Muscle layer of colon (tissue), 2 donors: Measurements from ENCODE around the gene SPPL2C.

Source experiments
- H3K27ac ChIP-seq: one replicate; pipeline ENCODE4 v1.7.0; 2013; ENCODE audit warnings: low read depth, mild to moderate bottlenecking, low read length, moderate library complexity
- H3K27me3 ChIP-seq, 2 donors: one replicate each; pipeline ENCODE4 v1.7.0; 2013; ENCODE audit warnings: low read length in 2 of 2, mild to moderate bottlenecking in 2 of 2; ENCODE audit not compliant: insufficient read depth in 2 of 2, control insufficient read depth in 1 of 2
- H3K36me3 ChIP-seq: one replicate; pipeline ENCODE4 v1.7.0; 2013; ENCODE audit warnings: mild to moderate bottlenecking, low read length; ENCODE audit not compliant: insufficient read depth
- H3K4me1 ChIP-seq: one replicate; pipeline ENCODE4 v1.7.0; 2013; ENCODE audit warnings: mild to moderate bottlenecking, low read length; ENCODE audit not compliant: insufficient read depth
- H3K4me3 ChIP-seq, 2 donors: one replicate each; pipeline ENCODE4 v1.7.0; 2013; ENCODE audit warnings: low read length in 2 of 2, low read depth in 1 of 2, mild to moderate bottlenecking in 1 of 2, moderate library complexity in 1 of 2
- H3K9ac ChIP-seq: one replicate; pipeline ENCODE4 v1.7.0; 2013; ENCODE audit warnings: low read length
- H3K9me3 ChIP-seq: one replicate; pipeline ENCODE4 v1.7.0; 2013; ENCODE audit warnings: mild to moderate bottlenecking, low read length
- donor health status: abdominal sarcoma.
- donor health status: Adenocarcinoma of cecum.

The SPPL2C gene

DNA sequence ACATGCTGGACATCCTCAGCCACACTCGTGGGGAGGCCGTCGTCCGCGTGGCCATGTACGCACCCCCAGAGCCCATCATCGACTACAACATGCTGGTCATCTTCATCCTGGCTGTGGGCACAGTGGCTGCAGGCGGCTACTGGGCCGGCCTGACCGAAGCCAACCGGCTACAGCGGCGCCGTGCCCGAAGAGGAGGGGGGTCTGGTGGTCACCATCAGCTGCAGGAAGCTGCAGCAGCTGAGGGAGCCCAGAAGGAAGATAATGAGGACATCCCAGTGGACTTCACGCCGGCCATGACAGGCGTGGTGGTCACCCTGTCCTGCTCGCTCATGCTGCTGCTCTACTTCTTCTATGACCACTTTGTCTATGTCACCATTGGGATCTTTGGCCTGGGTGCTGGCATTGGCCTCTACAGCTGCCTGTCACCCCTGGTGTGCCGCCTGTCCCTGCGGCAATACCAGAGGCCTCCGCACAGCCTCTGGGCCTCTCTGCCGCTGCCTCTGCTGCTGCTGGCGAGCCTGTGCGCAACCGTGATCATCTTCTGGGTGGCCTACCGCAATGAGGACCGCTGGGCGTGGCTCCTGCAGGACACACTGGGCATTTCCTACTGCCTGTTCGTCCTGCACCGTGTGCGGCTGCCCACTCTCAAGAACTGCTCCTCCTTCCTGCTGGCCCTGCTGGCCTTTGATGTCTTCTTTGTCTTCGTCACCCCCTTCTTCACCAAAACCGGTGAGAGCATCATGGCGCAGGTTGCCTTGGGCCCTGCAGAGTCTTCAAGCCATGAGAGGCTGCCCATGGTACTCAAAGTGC lies 900 bp downstream of the SPPL2C start:
- H3K27me3 ChIP-seq = peaks cover 0 to 4% of the 10 kb centered on the region in 2 donors
- H3K4me3 ChIP-seq = no peak overlapping the region
- no peaks in the 10 kb centered on the region for H3K36me3 ChIP-seq
- H3K27ac ChIP-seq = no peak overlapping the region
- no peaks in the 10 kb centered on the region for H3K4me1 ChIP-seq
- H3K9me3 ChIP-seq = no peaks in the 10 kb centered on the region
- H3K9ac ChIP-seq = no peak overlapping the region

DNA sequence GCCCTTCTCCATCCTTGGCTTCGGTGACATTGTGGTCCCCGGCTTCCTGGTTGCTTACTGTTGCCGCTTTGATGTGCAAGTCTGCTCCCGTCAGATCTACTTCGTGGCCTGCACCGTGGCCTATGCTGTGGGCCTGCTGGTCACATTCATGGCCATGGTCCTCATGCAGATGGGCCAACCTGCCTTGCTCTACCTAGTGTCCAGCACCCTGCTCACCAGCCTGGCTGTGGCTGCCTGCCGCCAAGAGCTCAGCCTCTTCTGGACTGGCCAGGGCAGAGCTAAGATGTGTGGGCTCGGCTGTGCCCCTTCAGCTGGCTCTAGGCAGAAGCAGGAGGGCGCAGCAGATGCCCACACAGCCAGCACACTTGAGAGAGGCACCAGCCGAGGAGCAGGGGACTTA lies 1.5 kb downstream of the SPPL2C start:
- H3K27ac ChIP-seq = no peak overlapping the region
- H3K36me3 ChIP-seq = no peaks in the 10 kb centered on the region
- H3K27me3 ChIP-seq = peaks cover 0 to 8% of the 10 kb centered on the region in 2 donors
- H3K9me3 ChIP-seq = no peaks in the 10 kb centered on the region
- no peak overlapping the region for H3K4me3 ChIP-seq
- H3K9ac ChIP-seq = no peak overlapping the region
- H3K4me1 ChIP-seq = no peaks in the 10 kb centered on the region

DNA sequence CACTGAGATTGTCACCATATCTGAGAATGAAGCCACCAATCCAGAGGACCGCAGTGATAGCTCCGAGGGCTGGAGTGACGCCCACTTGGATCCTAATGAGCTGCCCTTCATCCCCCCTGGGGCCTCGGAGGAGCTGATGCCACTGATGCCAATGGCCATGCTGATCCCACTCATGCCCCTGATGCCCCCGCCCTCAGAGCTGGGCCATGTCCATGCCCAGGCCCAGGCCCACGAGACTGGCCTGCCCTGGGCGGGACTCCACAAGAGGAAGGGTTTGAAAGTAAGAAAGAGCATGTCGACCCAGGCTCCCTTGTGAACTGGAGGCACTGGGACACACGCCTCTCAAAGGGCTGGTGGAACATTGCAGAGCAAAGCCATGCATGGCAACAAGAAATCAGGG lies 2.0 kb downstream of the SPPL2C start:
- no peak overlapping the region for H3K4me3 ChIP-seq
- H3K9me3 ChIP-seq = no peaks in the 10 kb centered on the region
- H3K27me3 ChIP-seq = peaks cover 0 to 9% of the 10 kb centered on the region in 2 donors
- H3K36me3 ChIP-seq = no peaks in the 10 kb centered on the region
- H3K4me1 ChIP-seq = no peaks in the 10 kb centered on the region
- no peak overlapping the region for H3K27ac ChIP-seq
- H3K9ac ChIP-seq = no peak overlapping the region

DNA sequence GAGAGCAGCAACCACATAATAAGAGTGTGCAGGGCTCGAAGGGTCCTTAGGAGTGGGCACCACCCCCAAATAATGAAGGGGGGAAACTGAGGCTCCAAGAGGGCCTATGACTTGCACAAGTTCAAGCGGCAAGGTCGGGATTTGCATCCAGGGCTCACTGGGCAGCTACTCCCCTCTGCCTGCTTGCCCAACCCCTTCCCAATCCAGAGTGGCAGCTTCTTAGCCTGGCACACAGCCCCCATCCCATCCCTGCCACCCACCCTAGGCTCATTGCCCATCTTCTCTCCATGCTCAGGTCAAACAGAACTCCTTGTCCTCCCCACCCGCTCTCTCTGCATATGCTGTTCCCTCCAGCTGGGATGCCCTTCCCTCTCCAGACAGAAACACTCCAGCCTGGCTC lies 2.4 kb downstream of the SPPL2C start:
- no peaks in the 10 kb centered on the region for H3K9me3 ChIP-seq

DNA sequence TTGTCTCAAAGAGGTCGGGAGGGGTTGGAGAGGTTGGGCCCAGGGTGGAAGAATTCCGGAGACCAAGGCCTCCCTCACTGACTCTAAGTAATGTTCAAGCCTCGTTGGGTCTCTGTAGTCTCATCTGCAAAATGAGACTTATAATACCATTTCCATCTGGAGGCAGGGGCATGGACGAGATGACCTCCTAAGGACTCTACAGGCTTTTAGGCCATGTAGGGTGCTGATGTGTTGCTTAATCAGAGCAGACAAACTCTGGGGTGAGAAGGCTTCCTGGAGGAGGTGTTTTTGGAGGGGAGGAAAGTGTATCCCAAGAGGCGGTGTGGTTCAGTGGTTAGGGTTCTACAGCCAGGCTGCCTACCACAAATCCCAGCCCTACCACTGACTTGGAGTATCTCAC lies 3.1 kb downstream of the SPPL2C start:
- no peak overlapping the region for H3K9ac ChIP-seq
- H3K9me3 ChIP-seq = no peaks in the 10 kb centered on the region
- no peaks in the 10 kb centered on the region for H3K4me1 ChIP-seq
- no peak overlapping the region for H3K4me3 ChIP-seq
- no peak overlapping the region for H3K27ac ChIP-seq
- peaks cover 0 to 17% of the 10 kb centered on the region in 2 donors for H3K27me3 ChIP-seq
- H3K36me3 ChIP-seq = no peaks in the 10 kb centered on the region

More for the DNA sequence above, 2.4 kb downstream of the SPPL2C start:
- no peaks in the 10 kb centered on the region for H3K36me3 ChIP-seq
- H3K27me3 ChIP-seq = peaks cover 0 to 14% of the 10 kb centered on the region in 2 donors
- H3K4me1 ChIP-seq = no peaks in the 10 kb centered on the region
- H3K9ac ChIP-seq = no peak overlapping the region
- H3K27ac ChIP-seq = no peak overlapping the region
- H3K4me3 ChIP-seq = no peak overlapping the region

DNA sequence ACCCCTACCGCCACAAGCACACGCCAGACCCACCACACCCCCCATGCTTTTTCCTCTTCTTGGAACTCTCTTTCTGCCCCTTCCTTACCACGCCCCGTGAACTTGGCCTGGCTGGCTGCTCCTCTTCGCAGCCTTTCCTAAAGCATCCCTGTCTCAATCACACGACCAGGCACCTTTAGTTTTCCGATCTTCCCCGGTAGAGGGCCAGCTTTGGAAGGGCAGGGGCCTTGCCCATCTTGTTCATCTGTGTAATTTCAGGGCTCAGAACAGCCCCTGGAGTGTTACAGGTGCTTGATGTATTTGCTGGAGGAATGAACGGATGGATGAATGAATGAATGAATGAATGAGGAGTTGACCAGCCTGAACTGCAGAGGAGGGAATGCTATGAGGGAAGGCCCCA lies 3.7 kb downstream of the SPPL2C start:
- Histone ChIP-seq H3K4me3 (no peak overlapping the region), H3K4me1 (no peaks in the 10 kb centered on the region), H3K9me3 (no peaks in the 10 kb centered on the region), H3K27me3 (peaks cover 0 to 17% of the 10 kb centered on the region in 2 donors), H3K27ac (no peak overlapping the region), H3K36me3 (no peaks in the 10 kb centered on the region), H3K9ac (no peak overlapping the region)

DNA sequence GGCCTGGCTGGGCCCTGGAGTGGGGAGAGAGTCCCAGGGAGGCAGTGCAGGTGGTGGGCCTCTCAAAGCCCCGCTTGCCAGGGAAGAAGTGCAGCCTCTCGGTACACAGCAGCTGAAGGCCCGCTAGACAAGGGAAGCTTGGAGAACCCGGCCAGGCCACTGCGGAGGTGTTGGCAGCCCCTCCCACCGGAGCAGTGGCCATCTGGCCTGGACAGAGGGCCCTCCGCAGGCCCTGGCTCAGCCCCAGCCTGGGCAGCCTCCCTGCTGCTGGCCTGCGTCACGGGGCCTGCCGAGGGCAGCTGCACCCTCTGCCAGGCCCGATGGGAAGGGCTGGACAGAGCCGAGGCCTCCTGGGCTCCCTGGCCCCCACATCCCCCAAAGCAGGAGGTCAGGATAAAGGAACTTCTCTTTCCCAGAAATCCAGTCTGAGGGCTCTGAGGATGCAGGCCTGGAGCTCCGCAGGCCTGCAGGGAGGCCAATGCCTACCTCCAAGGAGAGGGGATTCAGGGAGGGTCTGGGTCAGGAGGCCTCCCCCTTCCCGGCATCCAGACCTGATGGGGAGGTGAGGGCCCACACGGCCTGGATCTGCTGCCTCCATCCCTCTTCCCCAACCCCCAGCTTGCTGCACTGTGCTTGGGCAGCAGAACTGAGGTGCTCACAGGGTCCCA lies 4.3 kb downstream of the SPPL2C start:
- Histone ChIP-seq H3K36me3 (no peaks in the 10 kb centered on the region), H3K4me3 (no peak overlapping the region), H3K27me3 (peaks cover 0 to 17% of the 10 kb centered on the region in 2 donors), H3K27ac (no peak overlapping the region), H3K4me1 (no peaks in the 10 kb centered on the region), H3K9me3 (no peaks in the 10 kb centered on the region), H3K9ac (no peak overlapping the region)

DNA sequence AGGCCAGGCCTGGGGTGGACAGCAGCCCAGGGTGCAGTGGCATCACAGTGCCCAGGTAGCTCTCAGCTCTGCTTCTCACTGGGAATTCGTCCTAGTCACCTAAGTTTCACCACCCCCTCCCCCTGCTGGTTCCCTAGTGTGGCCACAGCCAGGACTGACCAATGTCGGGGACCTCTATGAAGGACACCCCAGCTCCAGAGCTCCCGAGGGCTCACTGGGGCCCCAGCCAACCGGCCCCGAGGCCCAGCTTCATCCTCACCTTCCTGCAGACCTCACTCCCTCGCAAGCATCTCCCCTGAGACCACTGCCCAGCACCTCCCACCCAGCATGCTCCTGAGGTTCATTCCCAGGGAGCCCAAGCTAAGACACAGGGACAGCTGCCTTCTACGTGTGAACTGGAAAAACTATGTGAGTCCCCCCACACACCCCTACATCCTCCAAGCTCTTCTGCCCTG lies 4.9 kb downstream of the SPPL2C start:
- H3K4me1 ChIP-seq = no peaks in the 10 kb centered on the region
- H3K27ac ChIP-seq = no peak overlapping the region
- H3K9me3 ChIP-seq = no peaks in the 10 kb centered on the region
- no peaks in the 10 kb centered on the region for H3K36me3 ChIP-seq
- H3K27me3 ChIP-seq = peaks cover 0 to 17% of the 10 kb centered on the region in 2 donors
- H3K9ac ChIP-seq = no peak overlapping the region
- H3K4me3 ChIP-seq = no peak overlapping the region

DNA sequence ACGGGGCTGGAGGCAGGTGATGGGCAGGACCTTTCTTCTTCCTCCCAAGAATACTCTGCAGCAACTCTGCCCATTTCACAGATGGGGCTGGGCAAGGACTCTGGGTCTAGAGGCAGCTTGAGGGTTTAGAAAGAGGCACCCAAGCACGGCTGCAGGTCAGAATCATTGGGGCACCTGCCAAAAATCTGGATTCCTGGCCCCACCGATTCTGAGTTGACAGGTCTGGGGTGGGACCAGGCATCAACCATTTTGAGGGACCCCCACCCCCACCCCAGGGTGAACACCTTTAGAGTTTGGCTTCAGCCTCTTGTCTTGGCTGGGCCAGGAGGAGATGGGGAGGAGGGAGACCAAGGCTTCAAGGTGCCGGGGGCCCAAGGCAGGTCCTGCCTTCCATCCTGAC lies 5.3 kb downstream of the SPPL2C start:
- H3K27me3 ChIP-seq = peaks cover 0 to 17% of the 10 kb centered on the region in 2 donors
- no peak overlapping the region for H3K27ac ChIP-seq
- no peaks in the 10 kb centered on the region for H3K9me3 ChIP-seq
- no peaks in the 10 kb centered on the region for H3K4me1 ChIP-seq
- H3K36me3 ChIP-seq = no peaks in the 10 kb centered on the region
- H3K4me3 ChIP-seq = no peak overlapping the region
- no peak overlapping the region for H3K9ac ChIP-seq

DNA sequence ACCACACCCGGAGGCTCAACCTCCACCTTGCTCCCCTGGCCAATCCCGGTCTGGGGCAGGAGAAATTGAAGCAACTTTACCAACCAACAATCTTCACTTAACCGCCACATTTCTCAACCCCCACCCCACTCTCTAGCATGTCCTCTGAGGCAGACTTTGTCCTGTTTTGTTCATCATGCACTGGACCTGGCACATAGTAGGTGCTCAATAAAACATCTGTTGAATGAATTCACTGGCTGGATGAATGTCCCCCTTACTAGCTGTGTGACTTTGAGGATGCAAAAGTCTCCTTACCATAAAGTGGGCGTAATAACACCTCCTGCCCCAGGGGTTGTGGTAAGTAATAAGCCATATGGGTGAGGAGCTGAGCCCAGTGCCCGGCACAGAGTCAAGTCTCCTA lies 5.8 kb downstream of the SPPL2C start:
- H3K4me1 ChIP-seq = no peaks in the 10 kb centered on the region
- H3K4me3 ChIP-seq = no peak overlapping the region
- no peak overlapping the region for H3K27ac ChIP-seq
- H3K36me3 ChIP-seq = no peaks in the 10 kb centered on the region
- peaks cover 0 to 17% of the 10 kb centered on the region in 2 donors for H3K27me3 ChIP-seq
- H3K9me3 ChIP-seq = no peaks in the 10 kb centered on the region
- H3K9ac ChIP-seq = no peak overlapping the region

DNA sequence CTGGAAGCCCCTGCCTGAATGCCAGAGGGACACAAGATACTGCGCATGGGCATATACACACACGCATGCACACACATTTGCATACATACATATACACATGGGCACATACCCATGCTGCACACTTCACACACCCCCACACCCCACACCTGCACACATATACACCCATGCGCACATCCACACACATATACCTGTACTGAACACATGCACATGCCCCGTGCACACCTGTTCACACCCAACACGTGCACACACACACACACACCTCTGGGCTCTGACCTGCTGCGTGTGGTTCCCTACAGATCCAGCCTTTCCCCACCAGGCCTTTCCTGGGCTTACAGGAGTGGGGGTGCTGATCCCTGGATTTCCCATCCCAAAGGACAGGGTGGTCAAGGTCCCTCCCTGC lies 6.3 kb downstream of the SPPL2C start:
- peaks cover 0 to 17% of the 10 kb centered on the region in 2 donors for H3K27me3 ChIP-seq
- no peak overlapping the region for H3K4me3 ChIP-seq
- no peaks in the 10 kb centered on the region for H3K9me3 ChIP-seq
- no peak overlapping the region for H3K9ac ChIP-seq
- H3K36me3 ChIP-seq = no peaks in the 10 kb centered on the region
- no peaks in the 10 kb centered on the region for H3K4me1 ChIP-seq
- no peak overlapping the region for H3K27ac ChIP-seq
